ENCODE results near the gene DAPL1. TPM values are rescaled to one million over a fixed set of nuclear protein-coding genes. Genes with fewer than 3 reads are reported as not detected.
A peak's percentile ranks its signal among the peaks of the same experiment; 100 is the strongest.

The DAPL1 gene
- total RNA-seq, 1 donor from 2014 or later = 101 TPM

DNA sequence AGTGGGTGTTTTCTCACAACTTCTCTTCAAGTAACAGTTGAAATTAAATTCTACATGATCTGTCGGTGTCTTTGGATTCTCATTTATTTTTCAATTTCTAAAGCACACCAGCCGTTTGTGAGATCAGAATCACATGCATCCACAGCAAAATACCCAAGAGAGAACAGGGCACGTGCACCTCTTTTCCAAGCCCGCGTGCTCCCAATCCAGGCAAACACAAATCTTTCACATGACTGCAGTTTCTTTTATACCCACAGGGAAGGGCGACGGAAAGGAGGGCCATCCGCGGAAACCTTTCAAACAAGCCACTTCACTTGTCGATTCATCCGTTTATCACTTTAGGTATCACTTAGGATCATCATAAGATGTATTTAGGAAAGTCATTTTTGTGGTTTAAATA, 13.0 kb upstream of the DAPL1 start:
- no peak overlapping the region for H3K27ac ChIP-seq
- no peaks in the 10 kb centered on the region for H3K27me3 ChIP-seq
- no peaks in the 10 kb centered on the region for H3K36me3 ChIP-seq
- peaks cover 30% of the 10 kb centered on the region for H3K4me1 ChIP-seq
- intact Hi-C loops (cut with DNase I) = no loop called here
- TF ChIP-seq, protein P1, sequence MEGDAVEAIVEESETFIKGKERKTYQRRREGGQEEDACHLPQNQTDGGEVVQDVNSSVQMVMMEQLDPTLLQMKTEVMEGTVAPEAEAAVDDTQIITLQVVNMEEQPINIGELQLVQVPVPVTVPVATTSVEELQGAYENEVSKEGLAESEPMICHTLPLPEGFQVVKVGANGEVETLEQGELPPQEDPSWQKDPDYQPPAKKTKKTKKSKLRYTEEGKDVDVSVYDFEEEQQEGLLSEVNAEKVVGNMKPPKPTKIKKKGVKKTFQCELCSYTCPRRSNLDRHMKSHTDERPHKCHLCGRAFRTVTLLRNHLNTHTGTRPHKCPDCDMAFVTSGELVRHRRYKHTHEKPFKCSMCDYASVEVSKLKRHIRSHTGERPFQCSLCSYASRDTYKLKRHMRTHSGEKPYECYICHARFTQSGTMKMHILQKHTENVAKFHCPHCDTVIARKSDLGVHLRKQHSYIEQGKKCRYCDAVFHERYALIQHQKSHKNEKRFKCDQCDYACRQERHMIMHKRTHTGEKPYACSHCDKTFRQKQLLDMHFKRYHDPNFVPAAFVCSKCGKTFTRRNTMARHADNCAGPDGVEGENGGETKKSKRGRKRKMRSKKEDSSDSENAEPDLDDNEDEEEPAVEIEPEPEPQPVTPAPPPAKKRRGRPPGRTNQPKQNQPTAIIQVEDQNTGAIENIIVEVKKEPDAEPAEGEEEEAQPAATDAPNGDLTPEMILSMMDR (IDR thresholded peaks at IDR 0.05) = no peak
- TF ChIP-seq POLR2AphosphoS5 (IDR thresholded peaks at IDR 0.05; ENCODE audit: insufficient read depth in 1 of 2, low read depth in 1 of 2) (no peak), POLR2A (IDR thresholded peaks at IDR 0.05) (no peak)
- H3K4me3 ChIP-seq = no peak overlapping the region
- DNase-seq (ENCODE audit: extremely low spot score in 2 of 2) = no peak
- no peaks in the 10 kb centered on the region for H3K9me3 ChIP-seq

DNA sequence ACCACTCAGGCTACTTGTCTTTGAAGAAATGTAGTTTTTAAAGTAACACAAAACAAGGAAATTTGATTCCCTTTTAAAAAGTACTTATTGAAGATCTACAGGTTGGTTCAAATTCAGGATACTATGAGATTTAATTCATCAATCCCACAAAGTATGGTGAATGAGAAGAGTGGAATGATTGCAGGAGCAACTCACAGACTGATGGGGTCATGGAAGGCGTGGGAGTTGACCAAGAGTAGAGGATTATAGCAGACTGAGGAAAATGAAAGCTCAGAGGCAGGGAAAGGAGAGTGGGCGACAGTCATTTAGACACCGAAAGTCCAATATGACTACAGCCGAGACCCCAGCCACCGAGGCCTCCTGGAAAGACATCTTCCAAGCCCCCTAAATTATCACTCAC, 12.5 kb upstream of the DAPL1 start:
- no peaks in the 10 kb centered on the region for H3K27me3 ChIP-seq
- intact Hi-C loops (cut with DNase I) = no loop called here
- H3K27ac ChIP-seq = no peak overlapping the region
- H3K4me1 ChIP-seq = peaks cover 29% of the 10 kb centered on the region
- no peak overlapping the region for H3K4me3 ChIP-seq
- no peaks in the 10 kb centered on the region for H3K36me3 ChIP-seq
- DNase-seq (ENCODE audit: extremely low spot score in 2 of 2) = no peak
- H3K9me3 ChIP-seq = no peaks in the 10 kb centered on the region
- TF ChIP-seq, protein P1 (IDR thresholded peaks at IDR 0.05) = no peak
- no peak for TF ChIP-seq POLR2AphosphoS5 (IDR thresholded peaks at IDR 0.05; ENCODE audit: insufficient read depth in 1 of 2, low read depth in 1 of 2)
- no peak for TF ChIP-seq POLR2A (IDR thresholded peaks at IDR 0.05)

DNA sequence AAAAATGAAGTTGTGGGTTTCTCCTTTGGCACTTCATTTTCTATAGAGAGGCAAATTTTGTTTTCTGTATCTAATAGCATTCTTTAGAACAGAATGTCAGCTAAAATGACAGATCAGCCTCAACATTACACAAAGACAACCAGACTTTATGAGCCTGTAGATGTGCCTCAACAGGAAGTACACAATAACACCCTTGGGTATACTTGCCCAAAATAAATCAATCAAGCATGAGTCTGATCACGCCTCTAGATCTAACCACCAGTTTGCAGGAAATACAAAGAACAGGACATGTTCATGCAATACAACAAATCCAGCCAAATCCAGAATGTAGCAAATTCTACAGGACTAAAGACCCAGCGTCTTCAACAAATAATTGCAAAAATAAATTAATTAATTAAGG, 11.2 kb upstream of the DAPL1 start:
- Histone ChIP-seq H3K27me3 (no peaks in the 10 kb centered on the region), H3K27ac (no peak overlapping the region), H3K36me3 (no peaks in the 10 kb centered on the region), H3K4me1 (peaks cover 16% of the 10 kb centered on the region), H3K9me3 (no peaks in the 10 kb centered on the region), H3K4me3 (no peak overlapping the region)
- intact Hi-C loops (cut with DNase I) = no loop called here
- TF ChIP-seq POLR2A (IDR thresholded peaks at IDR 0.05) (no peak), POLR2AphosphoS5 (IDR thresholded peaks at IDR 0.05; ENCODE audit: insufficient read depth in 1 of 2, low read depth in 1 of 2) (peak in 1 of 2 donors; percentile 60)
- no peak for DNase-seq (ENCODE audit: extremely low spot score in 2 of 2)

DNA sequence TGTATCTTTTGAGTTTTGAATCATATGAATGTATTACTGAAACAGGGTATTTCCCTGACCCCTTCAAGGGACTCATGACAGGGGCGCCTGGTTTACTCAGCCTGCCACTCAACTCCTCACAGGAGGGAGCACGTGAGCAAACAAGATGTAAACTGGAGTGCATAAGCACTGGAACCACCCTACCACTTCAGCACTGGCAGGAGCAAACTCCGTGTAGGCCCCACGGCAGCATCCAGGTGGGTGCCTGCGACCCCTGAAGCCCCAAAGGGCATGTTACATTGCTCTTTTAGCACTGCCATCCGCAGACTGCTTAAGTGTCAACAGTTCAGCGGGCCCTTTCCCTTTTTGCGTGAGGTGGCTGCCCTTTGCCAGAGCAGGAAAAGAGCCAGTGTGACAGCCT, 8.2 kb upstream of the DAPL1 start:
- Histone ChIP-seq H3K27me3 (no peaks in the 10 kb centered on the region), H3K27ac (no peak overlapping the region), H3K9me3 (no peaks in the 10 kb centered on the region), H3K4me1 (no peaks in the 10 kb centered on the region), H3K36me3 (no peaks in the 10 kb centered on the region), H3K4me3 (no peak overlapping the region)
- DNase-seq (ENCODE audit: extremely low spot score in 2 of 2) = no peak
- intact Hi-C loops (cut with DNase I) = no loop called here
- TF ChIP-seq, protein P1 (IDR thresholded peaks at IDR 0.05) = no peak
- TF ChIP-seq POLR2AphosphoS5 (IDR thresholded peaks at IDR 0.05; ENCODE audit: insufficient read depth in 1 of 2, low read depth in 1 of 2) = no peak
- no peak for TF ChIP-seq POLR2A (IDR thresholded peaks at IDR 0.05)

DNA sequence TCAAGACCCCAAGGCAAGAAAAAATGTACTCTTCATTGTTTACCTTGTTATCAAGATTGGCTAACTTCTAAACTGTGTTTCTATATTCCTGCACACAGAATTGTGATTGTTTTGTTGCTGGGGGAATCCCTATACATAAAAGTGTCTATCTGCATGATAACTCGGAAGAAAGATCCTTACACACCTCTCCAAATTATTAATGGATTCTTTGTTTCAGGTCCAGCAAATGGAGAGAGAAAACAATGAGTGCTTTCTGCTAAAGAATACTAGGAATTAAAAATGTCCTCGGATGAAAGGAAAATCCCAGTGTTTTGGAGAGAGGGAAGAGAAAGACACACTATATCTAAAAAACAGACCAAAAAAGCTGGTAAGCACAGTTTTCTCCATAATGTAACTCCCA, 6.2 kb upstream of the DAPL1 start:
- Histone ChIP-seq H3K4me1 (no peaks in the 10 kb centered on the region), H3K9me3 (no peaks in the 10 kb centered on the region), H3K4me3 (no peak overlapping the region), H3K27me3 (no peaks in the 10 kb centered on the region), H3K36me3 (no peaks in the 10 kb centered on the region), H3K27ac (no peak overlapping the region)
- DNase-seq (ENCODE audit: extremely low spot score in 2 of 2) = no peak
- intact Hi-C loops (cut with DNase I) = no loop called here
- TF ChIP-seq POLR2AphosphoS5 (IDR thresholded peaks at IDR 0.05; ENCODE audit: insufficient read depth in 1 of 2, low read depth in 1 of 2) = no peak
- TF ChIP-seq, protein P1 (IDR thresholded peaks at IDR 0.05) = no peak
- TF ChIP-seq POLR2A (IDR thresholded peaks at IDR 0.05) = no peak
